ENCODE measurements around the gene NRF1.

DNA sequence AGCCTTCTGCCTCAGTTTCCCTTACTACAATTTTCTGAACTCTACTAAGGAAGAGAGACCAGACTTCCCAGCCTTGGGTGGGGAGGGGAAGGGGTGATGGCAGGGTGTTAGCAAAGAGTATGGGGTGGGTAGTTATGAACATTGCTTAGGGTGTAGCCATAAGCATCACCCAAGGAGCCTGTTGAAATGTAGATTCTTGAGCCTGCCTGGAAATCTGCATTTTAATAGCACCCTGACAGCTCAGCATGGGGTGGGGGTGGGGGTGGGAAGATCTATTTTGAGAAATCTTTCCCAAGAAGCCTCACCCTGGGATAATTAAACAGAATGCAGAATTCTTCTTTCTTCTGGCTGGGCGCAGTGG lies 164.8 kb downstream of the NRF1 start:
- TF ChIP-seq POLR2A (IDR thresholded peaks at IDR 0.05; ENCODE audit: borderline replicate concordance, extremely low read depth, insufficient read depth, insufficient read length) (no peak), SRF (IDR thresholded peaks at IDR 0.05; ENCODE audit: low read depth) (no peak), EZH2 (IDR thresholded peaks at IDR 0.05) (no peak), POLR2AphosphoS5 (IDR thresholded peaks at IDR 0.05; ENCODE audit: low read depth, low read length) (no peak), RAD21 (IDR thresholded peaks at IDR 0.05; ENCODE audit: low read depth) (no peak), SP1 (IDR thresholded peaks at IDR 0.05; ENCODE audit: low read depth) (no peak)
- TF ChIP-seq, protein P1, sequence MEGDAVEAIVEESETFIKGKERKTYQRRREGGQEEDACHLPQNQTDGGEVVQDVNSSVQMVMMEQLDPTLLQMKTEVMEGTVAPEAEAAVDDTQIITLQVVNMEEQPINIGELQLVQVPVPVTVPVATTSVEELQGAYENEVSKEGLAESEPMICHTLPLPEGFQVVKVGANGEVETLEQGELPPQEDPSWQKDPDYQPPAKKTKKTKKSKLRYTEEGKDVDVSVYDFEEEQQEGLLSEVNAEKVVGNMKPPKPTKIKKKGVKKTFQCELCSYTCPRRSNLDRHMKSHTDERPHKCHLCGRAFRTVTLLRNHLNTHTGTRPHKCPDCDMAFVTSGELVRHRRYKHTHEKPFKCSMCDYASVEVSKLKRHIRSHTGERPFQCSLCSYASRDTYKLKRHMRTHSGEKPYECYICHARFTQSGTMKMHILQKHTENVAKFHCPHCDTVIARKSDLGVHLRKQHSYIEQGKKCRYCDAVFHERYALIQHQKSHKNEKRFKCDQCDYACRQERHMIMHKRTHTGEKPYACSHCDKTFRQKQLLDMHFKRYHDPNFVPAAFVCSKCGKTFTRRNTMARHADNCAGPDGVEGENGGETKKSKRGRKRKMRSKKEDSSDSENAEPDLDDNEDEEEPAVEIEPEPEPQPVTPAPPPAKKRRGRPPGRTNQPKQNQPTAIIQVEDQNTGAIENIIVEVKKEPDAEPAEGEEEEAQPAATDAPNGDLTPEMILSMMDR (IDR thresholded peaks at IDR 0.05 in 2 of 3, conservative IDR thresholded peaks at IDR 0.05 in 1 of 3; ENCODE audit: borderline replicate concordance in 1 of 3, insufficient read depth in 1 of 3, low read depth in 2 of 3, low read length in 2 of 3), result no peak
- TF ChIP-seq, protein P2, sequence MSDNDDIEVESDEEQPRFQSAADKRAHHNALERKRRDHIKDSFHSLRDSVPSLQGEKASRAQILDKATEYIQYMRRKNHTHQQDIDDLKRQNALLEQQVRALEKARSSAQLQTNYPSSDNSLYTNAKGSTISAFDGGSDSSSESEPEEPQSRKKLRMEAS (IDR thresholded peaks at IDR 0.05), result no peak
- TF ChIP-seq, protein P3, sequence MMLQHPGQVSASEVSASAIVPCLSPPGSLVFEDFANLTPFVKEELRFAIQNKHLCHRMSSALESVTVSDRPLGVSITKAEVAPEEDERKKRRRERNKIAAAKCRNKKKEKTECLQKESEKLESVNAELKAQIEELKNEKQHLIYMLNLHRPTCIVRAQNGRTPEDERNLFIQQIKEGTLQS (IDR thresholded peaks at IDR 0.05), result no peak
- TF ChIP-seq, protein P4, sequence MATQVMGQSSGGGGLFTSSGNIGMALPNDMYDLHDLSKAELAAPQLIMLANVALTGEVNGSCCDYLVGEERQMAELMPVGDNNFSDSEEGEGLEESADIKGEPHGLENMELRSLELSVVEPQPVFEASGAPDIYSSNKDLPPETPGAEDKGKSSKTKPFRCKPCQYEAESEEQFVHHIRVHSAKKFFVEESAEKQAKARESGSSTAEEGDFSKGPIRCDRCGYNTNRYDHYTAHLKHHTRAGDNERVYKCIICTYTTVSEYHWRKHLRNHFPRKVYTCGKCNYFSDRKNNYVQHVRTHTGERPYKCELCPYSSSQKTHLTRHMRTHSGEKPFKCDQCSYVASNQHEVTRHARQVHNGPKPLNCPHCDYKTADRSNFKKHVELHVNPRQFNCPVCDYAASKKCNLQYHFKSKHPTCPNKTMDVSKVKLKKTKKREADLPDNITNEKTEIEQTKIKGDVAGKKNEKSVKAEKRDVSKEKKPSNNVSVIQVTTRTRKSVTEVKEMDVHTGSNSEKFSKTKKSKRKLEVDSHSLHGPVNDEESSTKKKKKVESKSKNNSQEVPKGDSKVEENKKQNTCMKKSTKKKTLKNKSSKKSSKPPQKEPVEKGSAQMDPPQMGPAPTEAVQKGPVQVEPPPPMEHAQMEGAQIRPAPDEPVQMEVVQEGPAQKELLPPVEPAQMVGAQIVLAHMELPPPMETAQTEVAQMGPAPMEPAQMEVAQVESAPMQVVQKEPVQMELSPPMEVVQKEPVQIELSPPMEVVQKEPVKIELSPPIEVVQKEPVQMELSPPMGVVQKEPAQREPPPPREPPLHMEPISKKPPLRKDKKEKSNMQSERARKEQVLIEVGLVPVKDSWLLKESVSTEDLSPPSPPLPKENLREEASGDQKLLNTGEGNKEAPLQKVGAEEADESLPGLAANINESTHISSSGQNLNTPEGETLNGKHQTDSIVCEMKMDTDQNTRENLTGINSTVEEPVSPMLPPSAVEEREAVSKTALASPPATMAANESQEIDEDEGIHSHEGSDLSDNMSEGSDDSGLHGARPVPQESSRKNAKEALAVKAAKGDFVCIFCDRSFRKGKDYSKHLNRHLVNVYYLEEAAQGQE (IDR thresholded peaks at IDR 0.05; ENCODE audit: low read depth), result no peak
